ENCODE measurements around the gene FBXW7. TPM values are rescaled to one million over a fixed set of nuclear protein-coding genes. Genes with fewer than 3 reads are reported as not detected.
A peak's percentile ranks its signal among the peaks of the same experiment; 100 is the strongest.

Gene FBXW7
- total RNA-seq, 1 donor from 2014 or later = 70.3 TPM

DNA sequence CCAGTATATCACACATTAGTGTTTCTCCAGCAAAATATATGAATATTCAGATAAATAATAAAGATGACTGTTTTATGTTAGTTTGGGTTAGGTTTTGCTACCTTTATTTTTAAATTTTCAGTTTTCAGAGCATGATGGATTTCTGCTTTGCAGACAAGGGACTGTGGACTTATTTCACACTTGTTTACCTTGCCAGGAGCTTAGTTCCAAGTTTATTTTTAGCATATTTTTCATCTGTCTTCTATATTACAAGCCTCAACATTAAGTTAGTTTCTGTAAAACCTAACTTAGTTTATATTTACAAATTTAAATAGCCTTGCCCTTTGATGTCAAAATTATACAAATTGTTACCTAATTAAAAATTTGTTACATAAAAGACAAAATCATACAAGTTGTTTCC, 163.4 kb downstream of the FBXW7 start:
- no peak for DNase-seq (ENCODE audit: low spot score)

DNA sequence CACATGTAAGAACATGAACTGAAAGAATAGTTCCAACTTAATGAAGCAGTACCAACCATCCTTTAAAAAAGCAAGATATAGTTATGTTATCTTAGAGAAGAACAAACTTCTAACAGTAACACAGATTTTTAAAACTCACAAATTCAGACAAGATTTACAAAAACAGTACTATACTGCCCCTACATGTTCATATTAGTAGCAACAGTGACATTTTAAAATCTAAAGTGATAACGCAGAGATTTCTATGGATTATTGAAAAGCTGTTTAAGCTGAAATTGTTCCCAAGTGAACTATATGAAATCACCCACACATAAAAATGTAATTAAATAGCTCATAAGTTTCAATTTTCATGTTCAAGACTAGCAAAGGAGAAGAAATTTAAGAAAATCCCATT, 166.0 kb downstream of the FBXW7 start:
- no peak for DNase-seq (ENCODE audit: low spot score)

DNA sequence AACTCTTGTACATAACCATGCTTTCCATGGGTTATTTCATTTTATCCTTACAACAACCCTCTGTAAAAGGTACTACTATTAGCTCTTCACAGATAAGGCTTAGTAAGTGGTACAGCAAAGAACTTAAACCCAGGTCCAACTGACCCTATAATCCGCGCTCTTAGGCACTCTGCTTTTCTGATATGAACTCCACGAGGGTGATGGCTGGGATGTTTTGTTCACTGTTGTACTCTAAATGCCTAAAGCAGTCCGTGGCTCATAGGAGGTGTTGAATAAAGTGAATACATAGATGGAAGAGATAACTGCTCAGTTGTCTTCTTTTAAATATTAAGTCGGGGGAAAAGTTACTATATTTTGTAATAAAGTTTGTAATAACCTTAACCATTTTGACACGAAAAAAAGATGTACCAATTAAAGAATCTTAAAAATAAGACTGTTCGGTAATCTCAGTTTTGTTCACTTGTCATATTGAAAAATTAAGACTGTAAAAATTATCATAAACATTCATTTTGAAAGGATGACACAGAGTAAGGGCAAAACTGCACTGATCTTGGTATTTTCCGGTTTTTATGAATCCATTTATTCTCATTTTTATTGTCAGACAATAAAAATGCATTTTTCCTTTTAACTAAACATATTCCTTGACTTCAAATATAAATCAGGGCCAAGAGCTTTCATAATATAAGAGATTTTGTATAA, 166.5 kb downstream of the FBXW7 start:
- DNase-seq (ENCODE audit: low spot score) = no peak

DNA sequence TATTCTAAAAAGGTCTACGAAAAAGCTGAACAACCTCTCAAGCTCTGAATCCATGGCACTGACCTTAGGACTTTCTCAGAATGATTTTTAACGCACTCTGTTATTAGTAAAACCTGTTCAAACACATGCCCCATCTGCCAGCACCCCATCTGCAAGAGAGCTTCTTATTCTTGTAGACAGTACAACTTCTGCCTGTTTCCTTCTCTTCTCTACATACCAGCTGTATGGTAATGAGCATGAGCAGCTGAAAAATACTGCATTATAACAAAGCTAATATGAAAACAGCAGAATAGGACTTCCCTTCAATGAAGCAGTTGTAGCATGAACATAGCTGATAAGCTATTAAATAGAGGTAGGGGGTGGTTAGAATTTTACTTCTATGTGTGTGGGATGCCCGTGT, 167.9 kb downstream of the FBXW7 start:
- DNase-seq (ENCODE audit: low spot score) = no peak

DNA sequence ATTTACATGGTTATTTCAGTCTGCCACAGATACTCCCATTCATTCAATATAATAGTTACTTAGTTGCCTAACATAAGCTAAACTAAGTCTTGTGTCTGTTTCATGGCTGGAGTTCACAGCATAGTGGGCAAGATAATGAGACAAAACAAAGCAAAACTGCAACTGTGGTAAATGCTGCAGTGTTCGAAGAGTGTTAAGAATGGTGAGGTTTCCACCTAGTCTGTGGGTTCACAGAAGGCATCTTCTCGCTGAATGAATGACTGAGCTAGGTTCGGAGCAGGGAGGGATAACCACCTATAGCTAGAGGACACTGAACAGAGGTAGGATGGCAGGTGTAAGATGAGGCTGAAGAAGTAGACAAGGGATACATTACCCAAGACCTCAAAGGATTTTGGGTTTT, 171.0 kb downstream of the FBXW7 start:
- no peak for DNase-seq (ENCODE audit: low spot score)

DNA sequence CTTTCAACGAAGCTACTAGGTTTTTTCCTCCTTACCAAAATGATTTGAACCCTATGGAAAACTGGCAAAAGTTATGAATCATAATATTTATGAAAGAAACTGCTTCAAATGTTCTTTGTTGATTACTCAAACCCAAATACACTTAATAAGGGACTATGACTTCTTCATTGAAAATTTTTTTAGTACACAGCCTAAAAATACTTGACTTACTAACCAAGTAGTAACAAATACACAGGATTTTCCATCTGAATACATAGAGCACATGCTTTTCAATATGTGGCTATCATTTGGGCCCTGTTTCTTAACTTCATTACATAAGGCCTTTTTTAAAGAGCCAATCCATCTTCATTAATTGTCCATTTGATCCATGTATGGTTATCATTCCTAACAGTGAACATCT, 171.5 kb downstream of the FBXW7 start:
- no peak for DNase-seq (ENCODE audit: low spot score)

DNA sequence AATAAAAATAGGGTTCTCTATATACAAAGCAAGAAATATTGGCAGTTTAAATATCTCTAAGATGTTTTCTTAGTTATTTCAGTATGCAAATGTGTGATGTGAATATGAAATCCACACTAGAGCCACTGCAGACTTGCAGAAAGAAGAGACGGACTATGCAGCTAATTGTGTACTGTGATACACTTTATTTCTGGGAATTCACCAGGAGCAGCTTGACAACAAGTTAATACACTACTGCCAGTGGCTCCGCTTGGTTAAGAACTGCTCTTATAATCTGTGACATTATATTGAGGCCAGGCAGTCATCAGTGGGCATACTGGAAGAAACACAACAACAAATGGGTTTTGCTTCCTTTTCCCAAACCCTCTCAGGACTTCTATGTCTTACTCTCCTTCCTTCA, 172.0 kb downstream of the FBXW7 start:
- no peak for DNase-seq (ENCODE audit: low spot score)

DNA sequence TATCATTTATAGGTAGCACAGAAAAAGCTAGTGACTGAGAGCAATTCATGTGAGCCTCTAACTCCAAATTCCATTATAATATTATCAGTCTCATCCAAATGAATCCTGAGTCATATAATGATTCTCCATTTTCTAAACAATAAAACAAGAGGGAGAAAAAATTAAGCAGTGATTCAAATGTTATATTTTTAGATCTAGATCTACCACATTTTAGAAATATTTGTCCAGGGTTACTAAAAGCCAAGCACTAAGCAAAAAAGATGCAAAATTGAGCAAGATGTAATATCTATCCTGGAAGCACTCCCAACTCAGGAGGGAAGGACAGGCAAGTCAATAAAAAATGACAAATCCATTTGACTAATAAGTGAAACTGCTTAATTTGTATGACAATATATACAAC, 172.8 kb downstream of the FBXW7 start:
- no peak for DNase-seq (ENCODE audit: low spot score)

DNA sequence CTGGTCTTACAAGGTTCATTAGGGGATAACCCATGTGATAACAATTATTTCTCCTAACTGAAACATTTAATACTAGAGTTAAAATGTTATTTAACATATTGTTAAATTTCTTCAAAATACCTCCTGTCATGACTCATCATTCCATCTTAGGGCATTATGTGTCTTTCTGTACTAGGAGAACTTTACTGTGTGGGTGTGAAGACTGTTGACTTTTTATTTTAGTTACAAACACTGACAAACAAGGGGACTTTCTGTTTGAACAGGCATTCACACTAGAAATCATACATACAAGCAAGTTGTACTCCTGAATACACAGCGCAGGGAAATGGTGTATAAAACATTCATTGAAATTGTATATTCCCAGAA, 175.9 kb downstream of the FBXW7 start:
- DNase-seq (ENCODE audit: low spot score) = no peak

DNA sequence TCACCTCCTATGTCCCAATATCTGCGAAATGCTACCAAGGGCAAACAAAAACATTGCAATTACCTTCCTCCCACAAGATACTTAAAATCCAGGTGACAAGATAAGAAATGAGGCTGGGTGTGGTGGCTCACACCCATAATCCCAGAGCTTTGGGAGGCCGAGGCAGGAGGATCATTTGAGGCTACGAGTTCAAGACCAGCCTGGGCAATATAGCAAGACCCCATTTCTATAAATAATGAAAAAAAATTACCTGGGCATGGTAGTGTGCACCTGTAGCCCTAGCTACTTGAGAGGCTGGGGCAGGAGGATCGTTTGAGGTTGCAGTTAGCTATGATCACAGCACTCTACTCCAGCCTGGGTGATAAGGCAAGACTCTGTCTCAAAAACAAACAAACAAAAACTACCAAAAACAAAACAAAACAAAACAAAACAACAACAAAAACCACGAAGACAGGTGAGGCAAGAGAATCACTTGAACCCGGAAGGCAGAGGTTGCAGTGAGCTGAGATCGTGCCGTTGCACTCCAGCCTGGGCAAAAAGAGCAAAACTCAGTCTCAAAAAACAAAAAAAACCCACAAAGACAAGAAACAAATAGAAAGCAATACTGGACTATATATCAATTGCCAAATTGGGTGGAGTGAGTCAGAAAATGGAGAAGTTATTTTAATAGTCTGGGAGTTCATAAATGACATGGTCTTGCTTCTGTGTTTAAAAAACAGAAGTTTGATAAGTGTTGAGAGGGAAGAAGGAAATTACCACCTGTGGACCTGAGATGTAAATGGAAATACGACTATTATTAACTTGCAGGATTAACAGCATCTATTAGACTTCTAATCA, 176.5 kb downstream of the FBXW7 start:
- no peak for DNase-seq (ENCODE audit: low spot score)

DNA sequence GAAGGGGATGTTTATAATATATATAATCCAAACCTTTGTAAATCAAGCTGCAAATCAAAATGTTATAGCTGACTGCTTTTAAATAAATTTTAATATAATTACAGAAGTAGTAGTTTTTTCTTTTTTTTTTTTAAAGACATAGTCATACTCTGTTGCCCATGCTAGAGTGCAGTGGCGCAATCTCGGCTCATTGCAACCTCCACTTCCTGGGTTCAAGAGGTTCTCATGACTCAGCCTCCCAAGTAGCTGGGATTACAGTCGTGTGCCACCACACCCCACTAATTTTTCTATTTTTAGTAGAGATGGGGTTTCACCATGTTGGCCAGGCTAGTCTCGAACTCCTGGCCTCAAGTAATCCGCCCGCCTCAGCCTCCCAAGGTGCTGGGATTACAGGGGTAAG, 178.7 kb downstream of the FBXW7 start:
- no peak for DNase-seq (ENCODE audit: low spot score)

DNA sequence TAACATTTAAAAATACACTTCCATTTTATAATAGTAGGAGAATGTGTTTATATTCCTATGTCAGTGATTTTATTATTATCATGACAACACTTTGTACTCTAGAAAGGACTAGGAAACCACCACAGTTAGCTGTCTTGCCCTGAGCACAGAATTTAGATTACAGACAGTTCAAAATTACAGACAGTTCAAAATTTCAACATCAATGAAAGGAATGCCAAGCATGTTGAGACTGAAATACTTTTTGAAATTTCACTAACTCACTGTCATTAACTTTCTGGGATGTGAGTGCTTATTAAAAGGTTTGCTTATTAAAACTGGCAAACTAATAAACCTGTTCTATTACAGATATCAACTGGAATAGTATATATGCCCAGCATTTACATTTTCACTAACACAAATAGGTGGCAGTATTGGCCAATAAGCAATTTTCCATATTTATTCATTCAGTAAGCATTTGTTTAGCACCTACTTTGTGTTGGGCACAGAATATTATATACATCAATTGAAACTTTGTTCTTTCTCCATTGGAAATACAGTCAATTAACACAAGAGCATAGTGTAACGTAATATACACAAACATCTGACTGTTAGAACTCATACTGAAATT, 179.4 kb downstream of the FBXW7 start:
- no peak for DNase-seq (ENCODE audit: low spot score)

DNA sequence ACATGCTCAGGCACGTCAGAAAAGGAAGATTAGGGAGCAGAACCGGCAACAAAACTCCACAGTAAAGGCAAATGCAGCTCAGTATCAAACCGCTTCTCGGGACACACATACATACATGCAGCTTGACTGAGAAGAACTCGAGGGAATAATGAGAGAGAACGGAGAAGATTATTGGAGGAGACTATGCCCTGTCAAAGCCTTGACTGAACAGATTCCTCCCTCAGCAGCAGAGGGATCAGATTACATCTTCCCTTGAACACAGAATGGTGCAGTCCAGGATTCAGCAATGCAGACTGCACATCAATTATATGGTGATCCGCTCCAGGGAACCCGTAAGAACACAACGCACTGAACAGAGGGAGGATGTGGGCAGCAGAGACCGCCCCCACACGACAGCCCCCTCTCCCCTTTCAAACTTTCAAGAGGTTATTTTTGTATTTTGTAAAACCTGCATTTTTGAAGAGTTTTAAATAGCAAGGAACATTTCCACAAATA, 183.2 kb downstream of the FBXW7 start:
- peak; percentile 48 for DNase-seq (ENCODE audit: low spot score)

DNA sequence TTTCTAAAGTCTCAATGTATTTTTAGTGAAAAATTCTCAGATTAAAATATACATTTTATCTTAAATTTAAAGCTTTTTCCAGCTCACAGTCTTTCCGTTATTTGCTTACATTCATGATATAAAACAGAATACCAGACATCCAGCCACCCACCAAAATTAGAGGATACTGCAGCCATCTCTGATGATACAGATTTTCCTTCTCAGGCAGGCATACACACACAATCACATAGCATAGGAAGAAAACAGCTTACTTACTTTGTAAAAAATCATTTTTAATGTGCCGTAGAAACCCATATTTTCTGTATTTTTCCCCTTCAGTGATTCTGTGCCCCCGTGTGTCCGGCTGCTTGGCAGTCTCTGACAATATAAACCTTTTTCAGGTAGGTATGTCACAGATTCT, 183.7 kb downstream of the FBXW7 start:
- no peak for DNase-seq (ENCODE audit: low spot score)

DNA sequence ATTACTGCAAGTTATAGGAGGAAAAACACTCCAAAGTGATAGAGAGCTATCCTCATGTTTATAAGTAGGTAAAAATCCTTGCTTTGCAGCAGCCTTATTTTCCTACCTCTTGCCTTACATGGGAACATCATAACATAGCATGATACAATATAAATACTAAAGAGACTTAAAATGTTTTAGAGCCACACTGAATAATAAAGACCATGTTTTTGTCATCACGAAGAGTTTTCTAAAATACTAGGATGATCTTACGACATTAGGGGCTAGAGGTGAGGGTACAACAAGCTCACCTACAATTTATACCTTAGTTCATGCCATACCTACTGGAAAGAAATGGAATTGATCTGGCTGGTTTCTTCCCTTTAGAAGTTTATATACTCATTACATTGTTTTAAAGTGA, 184.8 kb downstream of the FBXW7 start:
- no peak for DNase-seq (ENCODE audit: low spot score)

DNA sequence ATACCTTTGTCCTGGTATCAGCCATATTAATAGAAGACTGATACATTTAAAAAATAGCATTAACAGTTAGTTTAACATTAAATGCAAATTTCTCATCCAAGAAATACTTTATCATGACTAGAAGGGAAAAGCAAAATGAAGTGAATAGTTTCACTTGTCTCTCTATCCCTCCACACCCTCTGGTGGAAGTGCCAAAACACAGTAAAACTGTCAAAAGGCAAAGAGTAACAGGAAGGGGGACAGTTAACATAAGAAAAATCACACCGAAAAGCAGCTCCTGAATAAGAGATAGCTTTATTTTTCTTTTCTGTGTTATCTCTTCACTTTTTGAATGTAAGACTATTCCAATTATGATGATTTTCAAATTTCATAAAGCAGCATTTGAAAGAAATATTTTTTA, 187.2 kb downstream of the FBXW7 start:
- DNase-seq (ENCODE audit: low spot score) = no peak

DNA sequence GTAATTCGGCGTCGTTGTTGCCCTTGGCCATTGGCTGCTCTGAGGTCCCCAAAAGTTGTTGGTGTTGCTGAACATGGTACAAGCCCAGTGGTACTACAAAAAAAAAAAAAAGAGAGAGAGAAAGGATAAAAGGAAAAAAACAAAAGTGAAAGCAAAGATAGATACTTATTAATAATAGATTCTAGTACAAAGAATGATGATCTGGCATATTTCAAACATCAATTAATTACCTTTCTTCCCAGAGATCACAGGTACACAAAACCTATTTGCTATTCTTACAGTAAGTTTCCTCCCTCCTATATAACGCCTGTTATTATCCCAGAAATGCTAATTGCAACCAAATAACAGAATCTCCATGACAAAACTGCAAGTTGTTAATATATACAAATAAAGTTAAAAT, 188.9 kb downstream of the FBXW7 start:
- DNase-seq (ENCODE audit: low spot score) = no peak

DNA sequence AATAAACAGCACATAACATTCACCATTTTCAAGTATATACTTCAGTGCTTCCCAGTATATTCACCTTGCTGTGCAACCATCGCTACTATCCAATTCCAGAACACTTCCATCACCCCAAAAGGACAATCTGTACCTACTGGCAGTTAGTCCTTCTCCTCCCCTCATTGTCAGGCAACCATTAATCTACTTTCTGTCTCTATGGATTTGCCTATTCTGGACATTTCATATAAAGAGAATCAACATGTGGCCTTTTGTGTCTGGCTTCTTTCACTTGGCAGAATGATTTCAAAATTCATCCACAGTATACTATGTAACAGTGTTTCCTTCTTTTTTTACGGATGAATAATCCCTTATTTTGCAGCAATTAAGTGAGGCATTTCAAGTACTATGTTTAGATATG, 189.4 kb downstream of the FBXW7 start:
- DNase-seq (ENCODE audit: low spot score) = no peak

DNA sequence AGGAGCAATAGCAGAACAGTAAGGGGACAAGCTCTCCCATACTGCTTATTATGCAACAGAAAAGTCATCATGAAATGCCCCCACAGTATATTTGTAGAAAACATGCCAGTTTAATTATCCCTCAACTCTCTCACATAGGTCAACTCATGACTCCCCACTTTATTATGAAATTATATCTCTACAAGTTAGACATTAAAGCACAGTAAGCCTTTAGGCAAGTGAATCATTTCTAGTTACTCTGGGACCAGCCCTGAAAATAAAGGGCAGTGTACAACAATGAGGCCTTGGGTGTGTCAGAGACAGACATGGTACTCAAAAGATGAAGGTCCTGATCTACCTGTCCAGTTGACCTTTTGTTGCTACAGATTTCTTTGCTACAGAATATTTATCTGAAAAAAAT, 191.9 kb downstream of the FBXW7 start:
- no peak for DNase-seq (ENCODE audit: low spot score)

DNA sequence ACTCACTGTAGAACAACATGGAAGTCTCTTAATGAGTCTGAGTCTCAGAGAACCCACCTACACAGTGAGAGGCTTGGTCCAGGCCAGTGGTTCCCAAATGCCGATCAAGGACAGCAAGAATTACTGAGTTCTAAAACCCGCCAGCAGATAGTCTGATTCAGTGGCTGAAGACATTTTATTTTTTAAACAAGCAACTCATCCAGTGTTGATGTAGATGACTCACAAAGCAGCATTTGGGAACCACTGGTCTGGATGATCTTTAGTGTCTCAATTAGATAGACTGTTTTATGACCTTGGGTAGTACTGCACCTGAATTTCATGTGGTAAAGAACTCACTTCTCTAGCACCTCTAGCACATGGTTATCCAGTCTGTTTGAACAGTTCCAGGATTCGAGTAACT, 193.6 kb downstream of the FBXW7 start:
- DNase-seq (ENCODE audit: low spot score) = no peak

DNA sequence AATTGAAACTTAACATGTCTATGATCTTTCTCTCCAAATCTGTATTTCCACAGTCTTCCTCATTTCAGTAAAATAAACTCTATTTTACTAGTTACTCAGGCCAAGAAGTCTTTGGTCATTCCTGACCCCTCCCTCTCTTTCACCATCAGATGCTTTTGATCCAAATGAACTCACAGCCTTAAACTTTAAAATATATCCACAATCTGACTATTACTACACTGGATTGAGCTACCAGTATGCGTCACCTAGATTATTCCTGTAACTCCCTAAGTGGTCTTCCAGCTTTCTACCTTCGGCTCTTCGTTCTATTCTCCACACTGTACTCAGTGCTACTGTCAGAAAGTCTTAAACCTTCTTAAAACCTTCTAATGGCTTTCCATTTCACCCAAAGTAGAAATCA, 195.1 kb downstream of the FBXW7 start:
- DNase-seq (ENCODE audit: low spot score) = no peak

DNA sequence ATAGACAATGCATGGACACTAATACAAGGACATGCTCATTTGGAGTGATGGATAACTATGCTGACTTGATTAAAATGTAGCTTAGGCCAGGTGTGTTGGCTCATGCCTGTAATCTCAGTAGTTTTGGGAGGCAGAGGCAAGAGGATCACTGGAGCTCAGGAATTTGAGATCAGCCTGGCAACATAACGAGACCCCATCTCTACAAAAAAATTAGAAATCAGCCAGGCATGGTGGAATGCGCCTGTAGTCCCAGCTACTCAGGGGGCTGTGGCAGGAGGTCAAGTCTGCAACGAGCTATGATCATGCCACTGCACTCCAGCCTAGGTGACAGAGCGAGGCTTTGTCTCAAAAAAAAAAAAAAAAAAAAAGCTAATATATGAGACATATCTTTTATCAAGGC, 196.3 kb downstream of the FBXW7 start:
- no peak for DNase-seq (ENCODE audit: low spot score)

DNA sequence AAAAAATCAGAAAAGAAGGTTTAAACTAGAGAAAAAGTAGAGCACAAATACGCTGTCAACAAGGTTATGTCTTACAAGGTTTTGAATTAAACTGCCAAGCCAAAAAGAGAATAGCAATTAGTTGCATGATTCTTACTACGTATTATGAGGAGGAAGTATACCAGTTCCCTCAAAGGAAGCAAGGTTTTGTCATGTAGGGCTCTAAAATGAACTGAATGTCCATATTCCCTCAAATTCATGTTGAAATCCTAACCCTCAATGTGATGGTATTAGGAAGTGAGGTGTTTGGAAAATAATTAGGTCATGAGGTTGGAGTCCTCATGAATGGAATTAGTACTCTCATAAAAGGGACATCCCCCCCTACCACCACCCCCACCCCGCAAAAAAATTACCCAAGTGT, 201.0 kb downstream of the FBXW7 start:
- no peak for DNase-seq (ENCODE audit: low spot score)
